Astrocyte of the spinal cord (primary cell): ENCODE data around the gene ALDH1B1.

Experiments used
- DNase-seq: peaks from one replicate; pipeline ENCODE4 v3.0.0; 2011; ENCODE audit warnings: low read depth, low spot score
- H3K4me3 ChIP-seq: 2 replicates; pipeline ENCODE4 v1.5.1; 2011; ENCODE audit warnings: low read depth, mild to moderate bottlenecking, low read length, moderate library complexity
- CTCF ChIP-seq: IDR thresholded peaks from 2 replicates; pipeline ENCODE4 v1.5.1; 2012; ENCODE audit warnings: low read depth, mild to moderate bottlenecking, low read length, inconsistent platforms
- in situ Hi-C: cut with HindIII; loops from 2 replicates; pipeline ENCODE4 v1.10.0; 2017; ENCODE audit warnings: low sequenced_read_pairs

The ALDH1B1 gene

GRCh38 chr9:38437193-38437823, 44.8 kb downstream of the ALDH1B1 start:
- in situ Hi-C loops: no loop called here
- TF ChIP-seq CTCF: no peak
- H3K4me3 ChIP-seq: no peak overlapping the region
- peak; percentile 56 for DNase-seq

- no peak for TF ChIP-seq CTCF
- no peak for DNase-seq
- in situ Hi-C loops: no loop called here
- H3K4me3 ChIP-seq: no peak overlapping the region
These were observed 46.9 kb downstream of the ALDH1B1 start for GRCh38 chr9:38439291-38439915.

- no peak overlapping the region for H3K4me3 ChIP-seq
- in situ Hi-C loops: no loop called here
- no peak for DNase-seq
- no peak for TF ChIP-seq CTCF
These were observed 47.4 kb downstream of the ALDH1B1 start for GRCh38 chr9:38439916-38440301.

GRCh38 chr9:38440516-38440915, 48.0 kb downstream of the ALDH1B1 start:
- in situ Hi-C loops: no loop called here
- DNase-seq: no peak
- no peak for TF ChIP-seq CTCF
- H3K4me3 ChIP-seq: no peak overlapping the region

- H3K4me3 ChIP-seq: no peak overlapping the region
- TF ChIP-seq CTCF: no peak
- in situ Hi-C loops: no loop called here
- no peak for DNase-seq
These were observed 49.0 kb downstream of the ALDH1B1 start for GRCh38 chr9:38441347-38442085.

GRCh38 chr9:38442473-38443096, 50.1 kb downstream of the ALDH1B1 start:
- in situ Hi-C loops: no loop called here
- TF ChIP-seq CTCF: no peak
- no peak for DNase-seq
- no peak overlapping the region for H3K4me3 ChIP-seq
